ENCODE data around the gene HEPACAM.

The HEPACAM gene

DNA sequence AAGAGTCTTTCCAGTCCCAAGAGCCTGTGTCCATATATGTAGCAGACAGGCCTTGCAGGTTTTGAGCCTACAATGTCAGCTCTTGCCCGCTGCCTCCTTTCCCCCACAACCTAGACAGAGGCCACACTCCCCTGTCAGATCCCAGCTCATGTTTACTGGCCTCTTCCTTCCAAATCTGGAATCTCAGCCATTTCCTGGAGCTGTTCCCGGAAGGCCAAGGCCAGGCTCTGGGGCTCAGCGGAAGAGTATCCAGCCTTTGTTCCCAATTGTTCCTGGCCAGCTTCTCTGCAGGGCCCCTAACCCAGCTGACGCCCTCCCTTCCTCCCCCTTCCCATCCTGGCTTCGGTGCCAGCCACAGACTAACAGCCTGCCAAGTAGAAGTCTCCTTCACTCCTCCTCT lies 37.1 kb downstream of the HEPACAM start:
- DNase-seq = no peak

DNA sequence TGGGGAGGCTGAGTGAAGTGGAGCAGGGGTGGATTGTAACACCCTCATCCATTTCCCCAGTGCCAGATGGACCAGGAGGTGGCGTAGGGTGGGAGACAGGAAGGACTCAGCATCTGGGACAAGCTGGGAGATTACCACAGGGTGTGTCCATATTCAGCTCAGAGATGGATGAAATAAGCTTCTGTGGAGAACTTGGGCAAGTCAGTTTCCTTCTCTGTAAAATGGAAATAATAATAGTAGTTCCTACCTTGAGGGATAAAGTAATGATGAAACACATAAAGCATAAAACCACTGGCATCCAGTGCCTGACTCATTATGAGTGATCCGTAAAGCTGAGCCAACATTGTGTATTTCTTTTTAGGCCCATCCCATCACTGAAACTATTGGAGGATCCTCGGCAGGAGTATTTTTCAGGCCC lies 37.6 kb downstream of the HEPACAM start:
- DNase-seq = no peak

DNA sequence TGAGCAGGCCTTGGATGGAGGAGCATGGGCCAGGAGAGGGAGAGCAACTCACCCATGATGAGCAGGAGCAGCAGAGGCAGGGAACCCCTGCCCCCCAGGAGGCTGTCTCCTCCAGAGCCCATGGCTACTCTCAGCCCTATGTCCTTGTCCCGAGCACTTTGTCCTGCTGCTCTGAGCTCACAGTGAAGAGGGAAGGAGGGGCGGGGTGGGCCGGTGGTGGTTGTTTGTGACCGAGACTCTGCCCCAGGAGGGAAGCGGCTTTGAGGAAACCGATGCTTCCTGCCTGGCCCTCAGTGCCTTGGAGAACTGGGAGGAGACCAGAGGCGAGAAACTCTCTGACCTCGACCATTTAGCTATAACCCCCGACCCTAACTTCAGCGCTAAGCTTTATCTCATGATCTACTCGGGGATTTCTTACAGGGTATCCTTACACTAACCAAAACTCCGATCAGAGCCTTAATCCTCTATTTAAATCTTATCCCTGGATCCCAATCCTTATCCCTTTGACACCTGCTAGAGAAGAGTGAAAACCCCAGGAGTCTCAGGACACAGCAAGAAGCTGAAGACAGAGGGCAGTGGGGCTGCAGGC lies 38.1 kb downstream of the HEPACAM start, which contains the start of gene ROBO4:
Gene ROBO4, minus strand, starts transcription at position 192 of the 589 bp plus-strand sequence. Its CDS starts 70 bp downstream, at position 122.
- peak; percentile 48 for DNase-seq

DNA sequence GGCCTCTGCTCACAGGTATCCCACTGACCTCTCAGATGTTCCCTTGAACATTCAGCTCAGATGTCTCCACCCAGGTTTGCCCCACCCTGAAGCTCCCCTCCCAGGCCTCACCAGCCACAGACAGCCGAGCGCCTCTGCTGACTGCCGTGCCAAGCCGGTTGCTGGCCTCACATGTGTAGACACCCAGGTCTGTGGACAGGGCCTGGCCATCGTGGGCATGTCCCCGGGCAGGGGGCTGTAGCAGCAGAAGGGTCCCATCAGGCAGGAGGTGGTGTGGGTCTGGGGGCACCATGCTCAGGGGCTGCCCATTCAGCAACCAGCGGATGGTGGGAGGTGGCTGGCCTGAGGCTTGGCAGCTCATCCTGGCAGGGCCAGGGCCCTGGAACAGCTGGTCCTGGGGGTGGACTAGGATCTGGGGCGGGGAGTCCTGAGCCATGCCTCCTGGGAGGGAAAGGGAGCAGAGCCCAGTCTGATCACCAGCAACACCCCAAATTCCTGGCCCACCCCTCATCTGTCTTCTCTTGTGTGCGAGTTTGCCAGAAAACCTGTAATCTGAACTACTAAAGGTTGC lies 38.9 kb downstream of the HEPACAM start:
- no peak for DNase-seq

DNA sequence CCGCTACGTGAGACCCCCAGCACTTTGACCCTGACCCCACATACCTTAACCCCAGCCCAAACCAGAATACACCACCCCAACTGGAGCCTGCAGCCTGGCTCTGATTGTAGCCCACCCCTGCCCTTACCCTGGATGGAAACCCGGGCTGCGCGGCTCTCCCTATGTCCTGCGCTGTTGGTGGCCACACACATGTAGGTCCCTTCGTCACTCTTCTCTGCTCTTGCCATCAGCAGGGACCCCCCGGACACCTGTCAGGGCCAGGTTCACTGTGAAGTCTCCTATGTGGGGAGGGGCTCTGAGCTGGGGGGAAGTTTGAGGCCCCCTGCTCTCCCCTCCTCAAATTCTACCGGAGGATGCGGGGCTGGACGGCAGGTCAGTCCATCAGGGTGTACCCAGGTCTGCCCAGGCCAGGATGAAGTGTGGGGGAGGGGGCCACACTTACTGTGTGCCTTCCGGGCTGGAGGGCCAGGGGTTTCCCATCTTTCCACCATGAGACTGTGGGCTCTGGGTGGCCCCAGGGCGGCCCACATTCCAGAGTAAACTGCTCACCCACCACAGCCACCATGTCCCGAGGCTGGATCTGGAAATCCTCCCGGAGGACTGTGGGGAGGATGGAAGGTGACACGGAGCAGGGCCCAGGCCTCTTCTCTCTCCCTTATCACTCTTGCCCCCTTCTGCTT lies 39.6 kb downstream of the HEPACAM start:
- no peak for DNase-seq

GRCh38 chr11:124895471-124895971 lies 40.3 kb downstream of the HEPACAM start:
- no peak for DNase-seq

DNA sequence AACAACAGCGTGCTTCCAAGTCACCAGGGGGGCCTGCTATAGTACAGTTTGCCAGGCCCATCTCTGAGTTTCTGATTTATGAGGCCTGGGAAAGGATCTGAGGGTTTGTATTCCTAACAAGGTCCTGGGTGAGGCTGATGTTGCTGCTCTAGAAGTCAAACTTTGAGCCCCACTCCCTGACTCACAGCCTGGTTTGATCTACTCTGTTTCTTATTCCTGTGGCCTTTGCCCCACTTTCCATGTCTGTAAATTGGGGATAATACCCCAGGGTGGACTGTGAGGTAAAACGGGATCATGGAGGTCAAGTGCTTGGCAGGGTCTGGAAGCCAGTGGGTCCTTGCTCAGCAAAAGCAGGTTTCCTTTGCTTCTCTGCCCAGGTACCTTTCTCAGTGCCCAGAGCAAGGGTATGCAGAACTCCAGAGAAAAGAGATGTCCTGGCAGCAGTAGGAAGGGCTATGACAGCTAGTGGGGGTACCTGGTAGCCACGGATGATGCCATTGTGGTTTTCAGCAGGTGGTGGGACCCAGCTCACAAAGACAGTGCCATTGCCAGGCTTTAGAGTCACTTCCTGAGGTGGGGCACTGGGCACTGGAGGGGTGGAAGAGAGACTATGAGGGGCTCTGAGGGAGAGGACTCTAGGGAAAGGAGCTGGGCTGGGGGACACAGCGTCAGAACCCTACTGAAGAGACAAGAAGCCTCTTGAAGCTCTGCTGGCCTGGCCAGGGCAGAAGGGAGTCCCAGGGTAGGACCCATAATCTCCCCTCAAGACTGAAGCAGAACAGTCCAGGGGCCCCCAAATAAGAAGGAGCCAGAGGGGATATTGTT lies 41.0 kb downstream of the HEPACAM start:
- DNase-seq = no peak

DNA sequence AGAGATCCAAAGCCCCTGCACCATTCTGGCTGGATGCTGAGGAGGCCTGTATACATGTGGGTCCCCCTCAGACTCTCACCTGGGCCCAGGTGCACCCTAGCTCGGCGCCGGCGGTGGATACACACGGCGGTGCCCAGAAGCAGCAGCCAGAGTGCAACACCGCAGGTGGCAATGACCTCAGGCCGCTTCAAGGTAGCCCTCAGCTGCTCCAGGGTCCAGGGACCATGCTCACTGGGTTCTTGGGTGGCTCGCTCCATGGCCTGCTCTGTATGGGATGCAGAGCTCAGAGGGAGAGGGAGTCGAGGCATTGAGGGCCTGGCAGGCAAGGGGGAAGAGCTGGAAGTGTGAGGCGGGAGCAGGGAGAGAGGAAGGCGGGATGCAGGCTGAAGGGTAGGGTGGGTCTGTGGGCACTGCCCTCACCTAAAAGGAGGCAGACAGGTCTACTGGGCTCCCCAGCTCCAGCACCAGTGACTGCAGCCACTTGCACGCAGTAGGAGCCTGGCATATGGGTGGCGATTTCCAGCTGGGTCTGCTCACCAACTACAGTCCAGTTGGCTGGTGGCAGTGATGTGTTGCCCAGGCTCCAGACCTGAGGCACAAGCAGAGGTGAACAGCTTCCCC lies 42.0 kb downstream of the HEPACAM start:
- no peak for DNase-seq

GRCh38 chr11:124892750-124893454 lies 42.9 kb downstream of the HEPACAM start:
- peak; percentile 62 for DNase-seq

GRCh38 chr11:124892146-124892545 lies 43.7 kb downstream of the HEPACAM start:
- no peak for DNase-seq

DNA sequence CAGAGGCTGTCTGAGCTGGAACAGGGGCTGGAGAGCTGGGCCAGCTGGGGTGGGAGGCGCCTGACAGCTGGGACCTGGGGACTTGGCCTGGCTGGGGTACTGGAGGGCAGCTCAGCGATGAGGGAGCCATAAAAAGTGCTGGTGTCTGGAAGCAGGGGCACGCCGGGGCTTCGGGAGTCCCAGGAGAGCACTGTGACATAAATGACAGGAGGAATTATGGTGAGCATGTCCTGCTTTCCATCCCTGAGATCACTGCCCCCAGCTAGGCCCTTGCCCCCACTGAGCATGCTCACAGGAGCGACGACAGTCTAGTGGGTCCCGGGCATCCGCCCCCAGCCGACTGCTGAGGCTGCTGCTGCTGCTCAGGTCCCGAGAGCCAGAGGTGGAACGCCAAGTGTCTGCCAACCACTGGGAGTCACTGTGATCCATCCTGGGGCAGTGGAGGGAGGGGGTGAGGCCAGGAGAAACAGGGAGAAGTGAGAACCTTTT lies 44.4 kb downstream of the HEPACAM start:
- no peak for DNase-seq

GRCh38 chr11:124890683-124891372 lies 45.0 kb downstream of the HEPACAM start:
- no peak for DNase-seq

DNA sequence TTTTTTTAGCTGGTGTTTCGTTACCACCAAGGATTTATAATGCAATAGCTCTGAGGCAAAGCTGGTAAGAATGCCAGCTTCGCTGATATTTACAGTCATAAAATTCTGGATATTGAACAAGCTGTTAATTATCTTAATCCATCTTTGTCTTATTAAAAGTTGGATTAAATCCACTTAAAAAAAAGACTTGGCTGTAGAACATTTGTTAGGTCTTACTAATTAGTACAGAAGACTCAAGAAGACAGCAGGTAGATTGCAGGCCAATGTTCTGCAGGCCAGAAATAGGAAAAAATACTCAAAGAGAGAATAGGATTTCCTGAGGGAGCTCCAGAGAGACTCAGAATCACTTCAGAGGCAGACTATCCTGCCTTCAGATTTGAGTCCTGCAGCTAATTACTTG lies 45.7 kb downstream of the HEPACAM start:
- DNase-seq = no peak

- DNase-seq = no peak
Measured at GRCh38 chr11:124889191-124890091, 46.4 kb downstream of the HEPACAM start.

- DNase-seq = no peak
Measured at GRCh38 chr11:124887667-124888013, 48.2 kb downstream of the HEPACAM start.

DNA sequence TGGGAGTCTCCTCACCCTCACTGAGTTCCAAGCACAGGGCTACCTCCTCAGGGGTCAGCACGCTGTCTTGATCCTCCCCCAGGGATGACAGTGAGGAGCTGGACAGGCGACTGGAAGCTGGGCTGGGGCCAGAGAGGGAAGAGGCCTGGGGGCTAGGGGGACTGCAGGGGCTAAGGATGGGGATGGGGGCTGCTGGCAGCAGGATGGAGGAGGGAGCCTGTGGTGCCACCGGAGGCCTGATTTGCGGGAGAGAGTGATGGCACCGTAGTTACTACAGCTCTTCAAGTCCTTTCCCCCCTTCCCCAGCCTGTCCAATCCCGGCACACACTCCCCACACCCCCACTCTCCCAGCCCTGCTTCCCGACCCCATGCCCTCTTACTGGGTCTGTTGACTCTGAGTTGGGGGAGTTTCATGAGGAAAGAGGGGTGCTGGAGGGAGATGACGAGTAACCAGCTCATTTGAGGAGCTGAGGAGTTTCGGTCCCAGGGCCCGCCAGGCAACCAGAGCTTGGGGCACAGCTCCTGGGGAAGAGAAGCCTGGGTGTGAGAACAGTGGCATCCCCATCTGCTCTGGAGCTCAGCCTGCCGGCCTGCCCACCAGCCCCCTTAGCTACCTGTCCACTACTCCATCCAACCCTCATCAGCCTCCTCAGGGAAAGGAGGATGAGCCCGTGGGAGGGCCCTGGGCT lies 48.7 kb downstream of the HEPACAM start:
- no peak for DNase-seq

DNA sequence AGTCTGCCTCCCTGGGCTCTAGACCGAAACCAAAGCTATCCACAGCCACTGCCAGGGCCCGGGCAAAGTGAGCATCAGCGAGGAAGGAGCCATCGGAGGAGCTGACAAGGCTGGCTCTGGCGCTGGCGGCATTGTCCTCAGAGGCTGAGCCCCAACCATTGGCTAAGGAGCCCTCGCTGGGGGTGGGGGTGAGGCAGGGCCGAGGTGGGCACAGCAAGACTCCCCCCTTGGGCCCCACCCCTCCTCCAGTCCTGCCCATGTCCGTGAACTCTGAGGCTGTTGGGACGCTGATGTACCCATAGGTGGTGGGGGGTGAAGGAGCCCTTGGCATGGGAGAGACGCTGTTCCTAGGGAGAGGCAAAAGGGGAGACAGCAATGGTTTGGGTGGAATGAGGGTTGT lies 49.4 kb downstream of the HEPACAM start:
- DNase-seq = no peak

GRCh38 chr11:124884869-124885479 lies 50.9 kb downstream of the HEPACAM start:
- DNase-seq = no peak

DNA sequence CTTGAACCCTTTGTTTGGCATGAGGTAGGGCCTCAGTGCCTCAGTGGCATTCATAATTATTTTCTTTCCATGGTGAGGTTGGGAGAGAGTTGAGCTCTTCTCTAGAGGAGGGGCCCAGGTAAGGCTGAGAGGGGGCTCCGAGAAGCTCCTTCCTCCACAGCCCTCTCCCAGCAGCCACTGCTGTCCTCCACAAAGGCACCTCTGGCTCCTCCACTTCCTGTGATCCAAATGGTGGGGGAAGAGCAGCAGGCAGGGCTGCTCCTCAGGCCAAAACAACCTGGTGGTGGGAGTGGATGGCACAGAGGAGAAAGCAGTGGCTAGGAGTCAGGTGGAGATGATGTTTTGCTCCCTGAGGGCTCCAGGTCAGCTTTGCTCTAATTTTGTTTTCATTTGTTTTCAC lies 51.5 kb downstream of the HEPACAM start:
- no peak for DNase-seq
